GM21367 (cell line): Measurements from ENCODE around the gene DAD1.
"Not testable (repeated sequence)": the region's sequence is repeated elsewhere in the genome, so short reads cannot be mapped to it uniquely, and the experiment has no call there.

ENCODE experiments used
- ATAC-seq: cut with Tn5 transposase; IDR thresholded peaks from one replicate; pipeline ENCODE4 v1.9.1; 2021; ENCODE audit not compliant: unreplicated experiment

DAD1 gene

DNA sequence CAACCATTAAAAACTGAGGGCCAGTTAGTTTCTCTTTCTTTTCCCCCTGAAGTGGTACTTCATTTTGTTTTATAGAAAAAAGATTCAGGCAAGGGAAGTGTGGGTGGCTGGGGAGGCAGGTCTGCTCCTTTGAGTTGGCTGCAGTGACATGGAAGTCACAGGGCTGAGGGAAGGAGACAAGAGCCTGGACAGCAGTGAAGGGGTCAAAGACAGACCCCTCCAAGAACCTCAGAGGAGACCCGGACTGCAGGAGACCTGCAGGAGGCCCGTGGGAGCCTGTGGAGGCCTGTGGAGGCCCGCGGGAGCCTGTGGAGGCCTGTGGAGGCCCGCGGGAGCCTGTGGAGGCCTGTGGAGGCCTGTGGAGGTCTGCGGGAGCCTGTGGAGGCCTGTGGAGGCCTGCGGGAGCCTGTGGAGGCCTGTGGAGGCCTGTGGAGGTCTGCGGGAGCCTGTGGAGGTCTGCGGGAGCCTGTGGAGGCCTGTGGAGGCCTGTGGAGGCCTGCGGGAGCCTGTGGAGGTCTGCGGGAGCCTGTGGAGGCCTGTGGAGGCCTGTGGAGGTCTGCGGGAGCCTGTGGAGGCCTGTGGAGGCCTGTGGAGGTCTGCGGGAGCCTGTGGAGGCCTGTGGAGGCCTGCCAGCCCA is 35.0 kb downstream of the DAD1 start:
- not testable (repeated sequence) for ATAC-seq

DNA sequence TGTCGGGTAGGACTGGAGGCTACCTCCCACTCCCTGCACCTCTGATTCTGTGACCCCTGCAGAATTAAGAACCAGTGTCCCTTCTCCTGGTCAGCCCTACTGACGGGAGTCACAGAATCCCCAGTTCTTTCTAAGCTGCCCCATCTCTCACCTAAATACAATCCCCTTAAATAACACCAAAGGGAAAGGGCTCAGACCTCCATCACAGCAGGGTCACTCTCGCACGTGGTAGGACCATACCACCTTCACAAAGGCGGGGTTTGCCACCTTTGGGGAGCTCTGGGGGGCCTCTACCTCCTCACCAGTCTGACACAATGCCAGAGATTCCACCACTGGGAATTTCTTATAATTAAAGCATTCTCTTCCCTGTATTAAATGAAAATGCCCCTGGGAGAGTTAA is 35.6 kb downstream of the DAD1 start:
- no peak for ATAC-seq

DNA sequence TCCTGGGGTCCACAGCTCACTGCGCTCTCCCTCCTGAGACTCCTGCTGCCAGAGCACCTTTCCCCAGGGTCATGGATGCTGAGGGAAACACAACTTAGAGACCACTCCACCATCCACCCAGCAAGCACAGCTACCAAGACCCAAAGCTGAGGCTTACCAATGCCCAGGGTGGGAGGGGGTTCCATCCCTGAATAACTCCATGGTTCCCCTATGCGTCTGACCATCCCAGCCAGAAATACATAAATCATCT is 36.3 kb downstream of the DAD1 start:
- no peak for ATAC-seq

DNA sequence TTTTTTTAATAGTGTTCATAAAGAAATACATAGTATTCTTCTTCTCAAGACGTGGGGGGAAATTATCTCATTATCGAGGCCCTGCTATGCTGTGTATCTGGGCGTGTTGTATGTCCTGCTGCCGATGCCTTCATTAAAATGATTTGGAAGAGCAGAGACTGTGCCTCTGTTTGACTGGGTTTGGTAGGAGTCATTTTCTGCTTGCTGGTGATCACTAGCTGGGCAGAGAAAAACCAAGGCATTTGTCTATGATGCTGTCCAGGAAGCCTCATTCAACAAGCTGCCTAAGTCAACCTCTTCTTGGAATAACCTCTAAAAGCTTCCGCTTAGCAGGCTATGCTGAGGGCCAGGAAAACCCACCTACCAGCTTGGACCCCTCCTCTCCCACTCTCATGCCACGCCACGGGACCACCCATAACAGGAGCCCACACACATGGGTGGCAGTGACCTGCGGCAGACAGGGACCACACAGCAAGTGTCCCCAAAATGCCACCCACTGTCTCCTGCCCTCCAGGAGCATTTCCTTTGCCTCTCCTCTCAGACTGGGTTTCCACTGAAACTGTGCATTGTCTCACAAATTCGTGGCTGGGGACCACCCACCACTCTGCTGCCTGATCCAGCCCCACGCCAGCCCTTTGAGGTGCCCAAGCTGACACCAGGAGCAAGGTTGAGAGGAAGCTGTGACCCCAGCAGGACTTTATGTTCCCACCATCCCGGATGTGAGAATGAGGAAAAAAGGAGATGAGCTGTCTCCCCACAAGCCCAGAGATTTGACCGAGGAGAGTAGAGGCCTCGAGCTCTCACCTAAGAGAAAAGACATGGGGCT is 36.8 kb downstream of the DAD1 start:
- ATAC-seq: no peak

DNA sequence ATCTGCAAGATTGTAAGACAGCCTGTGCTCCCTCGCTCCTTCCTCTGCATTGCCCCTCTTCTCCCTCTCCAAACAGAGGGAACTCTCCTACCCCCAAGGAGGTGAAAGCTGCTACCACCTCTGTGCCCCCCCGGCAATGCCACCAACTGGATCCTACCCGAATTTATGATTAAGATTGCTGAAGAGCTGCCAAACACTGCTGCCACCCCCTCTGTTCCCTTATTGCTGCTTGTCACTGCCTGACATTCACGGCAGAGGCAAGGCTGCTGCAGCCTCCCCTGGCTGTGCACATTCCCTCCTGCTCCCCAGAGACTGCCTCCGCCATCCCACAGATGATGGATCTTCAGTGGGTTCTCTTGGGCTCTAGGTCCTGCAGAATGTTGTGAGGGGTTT is 37.4 kb downstream of the DAD1 start:
- no peak for ATAC-seq

DNA sequence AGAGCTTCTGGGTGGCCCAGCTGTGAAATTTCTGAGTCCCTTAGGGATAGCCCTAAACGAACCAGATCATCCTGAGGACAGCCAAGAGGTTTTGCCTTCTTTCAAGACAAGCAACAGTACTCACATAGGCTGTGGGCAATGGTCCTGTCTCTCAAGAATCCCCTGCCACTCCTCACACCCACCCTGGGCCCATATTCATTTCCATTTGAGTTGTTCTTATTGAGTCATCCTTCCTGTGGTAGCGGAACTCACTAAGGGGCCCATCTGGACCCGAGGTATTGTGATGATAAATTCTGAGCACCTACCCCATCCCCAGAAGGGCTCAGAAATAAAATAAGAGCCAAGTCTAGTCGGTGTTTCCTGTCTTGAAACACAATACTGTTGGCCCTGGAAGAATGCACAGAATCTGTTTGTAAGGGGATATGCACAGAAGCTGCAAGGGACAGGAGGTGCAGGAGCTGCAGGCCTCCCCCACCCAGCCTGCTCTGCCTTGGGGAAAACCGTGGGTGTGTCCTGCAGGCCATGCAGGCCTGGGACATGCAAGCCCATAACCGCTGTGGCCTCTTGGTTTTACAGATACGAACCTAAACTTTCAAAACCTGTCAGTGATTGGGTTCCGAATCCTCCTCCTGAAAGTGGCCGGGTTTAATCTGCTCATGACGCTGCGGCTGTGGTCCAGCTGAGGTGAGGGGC is 38.9 kb downstream of the DAD1 start:
- ATAC-seq: peak; percentile 40

DNA sequence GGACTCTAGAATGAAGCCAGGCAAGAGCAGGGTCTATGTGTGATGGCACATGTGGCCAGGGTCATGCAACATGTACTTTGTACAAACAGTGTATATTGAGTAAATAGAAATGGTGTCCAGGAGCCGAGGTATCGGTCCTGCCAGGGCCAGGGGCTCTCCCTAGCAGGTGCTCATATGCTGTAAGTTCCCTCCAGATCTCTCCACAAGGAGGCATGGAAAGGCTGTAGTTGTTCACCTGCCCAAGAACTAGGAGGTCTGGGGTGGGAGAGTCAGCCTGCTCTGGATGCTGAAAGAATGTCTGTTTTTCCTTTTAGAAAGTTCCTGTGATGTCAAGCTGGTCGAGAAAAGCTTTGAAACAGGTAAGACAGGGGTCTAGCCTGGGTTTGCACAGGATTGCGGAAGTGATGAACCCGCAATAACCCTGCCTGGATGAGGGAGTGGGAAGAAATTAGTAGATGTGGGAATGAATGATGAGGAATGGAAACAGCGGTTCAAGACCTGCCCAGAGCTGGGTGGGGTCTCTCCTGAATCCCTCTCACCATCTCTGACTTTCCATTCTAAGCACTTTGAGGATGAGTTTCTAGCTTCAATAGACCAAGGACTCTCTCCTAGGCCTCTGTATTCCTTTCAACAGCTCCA is 39.6 kb downstream of the DAD1 start:
- no peak for ATAC-seq

DNA sequence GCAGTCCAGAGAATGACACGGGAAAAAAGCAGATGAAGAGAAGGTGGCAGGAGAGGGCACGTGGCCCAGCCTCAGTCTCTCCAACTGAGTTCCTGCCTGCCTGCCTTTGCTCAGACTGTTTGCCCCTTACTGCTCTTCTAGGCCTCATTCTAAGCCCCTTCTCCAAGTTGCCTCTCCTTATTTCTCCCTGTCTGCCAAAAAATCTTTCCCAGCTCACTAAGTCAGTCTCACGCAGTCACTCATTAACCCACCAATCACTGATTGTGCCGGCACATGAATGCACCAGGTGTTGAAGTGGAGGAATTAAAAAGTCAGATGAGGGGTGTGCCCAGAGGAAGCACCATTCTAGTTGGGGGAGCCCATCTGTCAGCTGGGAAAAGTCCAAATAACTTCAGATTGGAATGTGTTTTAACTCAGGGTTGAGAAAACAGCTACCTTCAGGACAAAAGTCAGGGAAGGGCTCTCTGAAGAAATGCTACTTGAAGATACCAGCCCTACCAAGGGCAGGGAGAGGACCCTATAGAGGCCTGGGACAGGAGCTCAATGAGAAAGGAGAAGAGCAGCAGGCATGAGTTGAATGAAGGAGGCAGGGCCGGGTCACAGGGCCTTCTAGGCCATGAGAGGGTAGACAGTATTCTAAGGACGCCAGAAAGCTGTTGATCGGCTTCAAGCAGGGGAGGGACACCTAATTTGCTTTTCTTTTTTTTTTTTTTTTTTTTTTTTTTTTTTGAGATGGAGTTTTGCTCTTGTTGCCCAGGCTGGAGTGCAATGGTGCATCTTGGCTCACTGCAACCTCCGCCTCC is 40.9 kb downstream of the DAD1 start:
- no peak for ATAC-seq

DNA sequence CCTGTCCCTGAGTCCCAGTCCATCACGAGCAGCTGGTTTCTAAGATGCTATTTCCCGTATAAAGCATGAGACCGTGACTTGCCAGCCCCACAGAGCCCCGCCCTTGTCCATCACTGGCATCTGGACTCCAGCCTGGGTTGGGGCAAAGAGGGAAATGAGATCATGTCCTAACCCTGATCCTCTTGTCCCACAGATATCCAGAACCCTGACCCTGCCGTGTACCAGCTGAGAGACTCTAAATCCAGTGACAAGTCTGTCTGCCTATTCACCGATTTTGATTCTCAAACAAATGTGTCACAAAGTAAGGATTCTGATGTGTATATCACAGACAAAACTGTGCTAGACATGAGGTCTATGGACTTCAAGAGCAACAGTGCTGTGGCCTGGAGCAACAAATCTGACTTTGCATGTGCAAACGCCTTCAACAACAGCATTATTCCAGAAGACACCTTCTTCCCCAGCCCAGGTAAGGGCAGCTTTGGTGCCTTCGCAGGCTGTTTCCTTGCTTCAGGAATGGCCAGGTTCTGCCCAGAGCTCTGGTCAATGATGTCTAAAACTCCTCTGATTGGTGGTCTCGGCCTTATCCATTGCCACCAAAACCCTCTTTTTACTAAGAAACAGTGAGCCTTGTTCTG is 41.6 kb downstream of the DAD1 start:
- no peak for ATAC-seq

DNA sequence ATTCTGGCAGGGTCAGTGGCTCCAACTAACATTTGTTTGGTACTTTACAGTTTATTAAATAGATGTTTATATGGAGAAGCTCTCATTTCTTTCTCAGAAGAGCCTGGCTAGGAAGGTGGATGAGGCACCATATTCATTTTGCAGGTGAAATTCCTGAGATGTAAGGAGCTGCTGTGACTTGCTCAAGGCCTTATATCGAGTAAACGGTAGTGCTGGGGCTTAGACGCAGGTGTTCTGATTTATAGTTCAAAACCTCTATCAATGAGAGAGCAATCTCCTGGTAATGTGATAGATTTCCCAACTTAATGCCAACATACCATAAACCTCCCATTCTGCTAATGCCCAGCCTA is 42.3 kb downstream of the DAD1 start:
- ATAC-seq: no peak

DNA sequence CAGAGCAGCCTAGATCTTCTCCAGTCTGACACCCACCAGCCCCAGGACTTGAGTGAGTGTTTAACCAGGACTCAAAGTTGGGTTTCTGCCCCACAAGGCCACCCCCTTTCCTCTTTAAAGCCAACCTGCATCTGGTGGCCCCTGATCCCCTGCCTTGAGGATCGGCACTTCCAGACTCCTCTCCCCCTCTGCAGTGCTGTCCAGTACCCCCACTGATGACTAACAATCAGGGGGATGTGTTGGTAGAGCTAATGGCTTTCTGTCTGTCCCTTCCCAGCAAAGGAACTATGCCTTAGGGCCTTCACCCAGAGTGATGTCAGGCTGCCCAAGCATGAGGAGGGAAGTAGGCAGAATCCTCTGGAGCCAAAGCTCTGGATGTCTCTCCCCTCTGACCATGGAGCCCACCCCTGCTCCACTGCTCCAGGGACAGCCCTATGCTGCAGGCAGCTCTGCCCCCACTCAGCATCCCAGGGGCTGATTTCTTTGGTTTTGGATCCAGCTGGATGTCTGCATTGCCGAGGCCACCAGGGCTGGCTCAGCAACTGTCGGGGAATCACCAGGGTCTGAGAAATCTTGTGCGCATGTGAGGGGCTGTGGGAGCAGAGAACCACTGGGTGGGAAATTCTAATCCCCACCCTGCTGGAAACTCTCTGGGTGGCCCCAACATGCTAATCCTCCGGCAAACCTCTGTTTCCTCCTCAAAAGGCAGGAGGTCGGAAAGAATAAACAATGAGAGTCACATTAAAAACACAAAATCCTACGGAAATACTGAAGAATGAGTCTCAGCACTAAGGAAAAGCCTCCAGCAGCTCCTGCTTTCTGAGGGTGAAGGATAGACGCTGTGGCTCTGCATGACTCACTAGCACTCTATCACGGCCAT is 42.9 kb downstream of the DAD1 start:
- ATAC-seq: no peak

DNA sequence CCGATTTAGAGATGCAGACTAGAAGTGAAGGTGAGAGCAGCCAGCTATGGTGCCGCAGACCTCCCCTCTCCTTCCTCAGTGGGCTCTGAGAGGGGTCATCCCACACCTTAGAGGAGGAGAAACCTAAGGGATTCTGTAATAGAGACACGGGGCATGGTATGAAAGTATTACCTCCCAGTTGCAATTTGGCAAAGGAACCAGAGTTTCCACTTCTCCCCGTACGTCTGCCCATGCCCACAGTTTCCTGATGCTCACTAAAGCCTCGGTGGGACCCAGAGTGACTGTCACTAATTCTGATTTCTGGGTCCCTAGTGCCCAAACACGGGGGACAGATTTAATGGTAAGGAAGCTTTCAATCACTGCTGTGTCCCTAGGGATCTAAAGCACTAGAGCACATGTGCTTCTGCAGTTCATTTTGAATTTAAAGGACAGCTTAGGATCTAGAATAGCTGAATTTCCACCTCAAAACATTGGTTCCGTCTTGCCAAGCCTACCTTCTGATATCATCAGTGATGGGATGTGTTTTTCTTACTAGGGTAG is 44.1 kb downstream of the DAD1 start:
- no peak for ATAC-seq

DNA sequence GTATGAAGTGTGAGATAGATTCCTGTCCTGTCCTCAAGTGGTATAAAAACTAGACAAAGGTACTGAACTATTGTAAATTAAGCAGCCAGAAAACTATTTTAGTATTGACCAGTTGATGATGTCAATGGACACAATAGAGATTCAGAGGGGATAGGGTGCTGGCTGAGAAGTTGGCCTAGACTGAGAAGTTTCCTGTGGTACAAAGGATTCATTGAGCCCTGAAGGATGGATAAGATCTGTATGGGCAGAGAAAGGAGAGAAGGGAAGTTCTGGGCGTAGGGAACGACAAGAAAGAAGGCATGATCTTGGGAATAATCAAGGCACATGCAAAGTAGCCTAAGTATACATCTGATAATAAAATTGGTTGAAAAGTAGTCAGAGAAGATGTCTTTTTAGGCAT is 44.6 kb downstream of the DAD1 start:
- no peak for ATAC-seq

DNA sequence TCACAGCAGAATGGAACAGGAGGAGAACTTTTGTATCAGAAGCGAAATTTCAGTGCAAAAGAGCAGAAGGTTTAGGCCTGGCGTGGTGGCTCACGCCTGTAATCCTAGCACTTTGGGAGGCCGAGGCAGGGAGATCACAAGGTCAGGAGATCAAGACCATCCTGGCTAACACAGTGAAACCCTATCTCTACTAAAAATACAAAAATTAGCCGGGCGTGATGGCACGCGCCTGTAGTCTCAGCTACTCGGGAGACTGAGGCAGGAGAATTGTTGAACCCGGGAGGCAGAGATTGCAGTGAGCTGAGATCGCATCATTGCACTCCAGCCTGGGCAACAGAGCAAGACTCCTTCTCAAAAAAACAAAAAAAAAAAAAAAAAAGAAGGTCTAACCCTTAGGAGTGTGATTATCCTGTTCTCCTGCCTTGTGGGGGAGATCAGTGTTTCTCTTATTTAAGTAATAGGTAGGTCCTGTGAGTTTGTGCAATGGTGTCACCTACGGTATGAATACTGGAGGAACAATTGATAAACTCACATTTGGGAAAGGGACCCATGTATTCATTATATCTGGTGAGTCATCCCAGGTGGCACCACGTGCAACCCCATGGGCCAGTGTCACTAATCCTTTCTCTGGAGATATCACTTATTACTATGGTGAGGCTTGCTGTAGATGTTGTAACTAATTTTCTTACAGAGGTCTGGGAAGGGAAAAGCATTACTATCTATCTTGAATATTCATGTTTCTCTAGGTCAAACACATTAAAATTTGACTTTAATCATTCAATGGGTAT is 45.3 kb downstream of the DAD1 start:
- not testable (repeated sequence) for ATAC-seq

DNA sequence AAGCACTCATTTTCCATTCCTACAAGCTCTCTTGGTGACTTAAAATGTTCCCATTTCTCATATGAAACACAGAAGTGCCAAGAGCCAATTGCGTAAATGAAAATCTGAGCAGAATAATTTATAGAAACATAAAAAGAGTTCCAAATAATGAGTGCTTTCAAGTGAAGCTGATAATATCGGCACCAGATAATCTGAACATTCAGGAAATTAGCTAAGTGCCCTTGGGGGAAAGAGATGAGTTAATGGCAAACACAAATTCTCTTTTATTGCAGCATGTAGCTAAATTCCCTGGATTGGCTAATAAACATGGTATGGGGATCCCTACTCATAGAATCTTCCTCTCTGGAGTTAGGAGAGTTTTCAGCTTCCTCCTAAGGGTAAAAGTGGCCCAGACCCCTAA is 46.7 kb downstream of the DAD1 start:
- no peak for ATAC-seq

DNA sequence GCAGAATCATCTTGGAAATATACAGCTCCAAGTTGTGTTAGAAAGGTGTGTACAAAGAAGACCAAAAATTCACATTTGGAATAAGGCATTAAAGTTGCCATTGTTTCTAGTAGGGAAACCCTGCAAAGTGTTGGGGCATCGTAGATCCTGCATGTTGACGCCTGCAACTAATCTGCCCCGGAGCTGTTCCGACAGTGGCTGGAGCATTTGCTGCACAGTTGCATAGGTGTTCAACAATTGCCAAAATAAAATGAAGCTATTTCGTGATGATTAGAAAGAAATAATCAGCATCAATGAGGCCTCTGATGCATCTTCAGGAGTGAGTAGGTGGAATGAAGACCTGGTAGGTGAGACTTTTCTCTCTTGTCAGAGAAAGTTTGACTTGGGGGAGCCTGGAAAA is 47.3 kb downstream of the DAD1 start:
- ATAC-seq: no peak

DNA sequence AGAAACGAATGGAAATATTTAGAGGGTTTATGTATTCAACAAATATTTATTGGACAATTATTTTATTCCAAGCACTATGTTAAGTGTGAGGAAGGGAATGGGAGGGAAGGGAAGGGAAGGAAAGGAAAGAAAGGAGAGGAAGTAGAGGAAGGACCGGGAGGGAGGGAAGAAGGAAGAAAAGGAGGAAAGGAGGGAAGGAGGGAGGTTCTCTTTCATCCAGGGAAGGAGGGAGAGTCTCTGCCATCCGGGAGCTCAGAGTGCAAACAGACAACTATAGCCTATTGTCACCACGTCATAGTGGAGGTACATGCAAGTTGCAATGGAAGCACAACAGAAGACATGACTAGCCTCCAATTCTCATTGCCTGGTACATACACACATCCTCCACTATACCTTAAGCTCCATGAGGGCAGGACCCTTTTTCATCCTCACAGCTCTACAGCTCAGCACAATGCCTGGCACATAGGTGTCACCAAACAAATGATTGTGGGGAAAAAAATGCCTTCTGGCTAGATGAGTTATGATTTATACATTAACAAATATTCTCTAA is 48.1 kb downstream of the DAD1 start:
- ATAC-seq: no peak

DNA sequence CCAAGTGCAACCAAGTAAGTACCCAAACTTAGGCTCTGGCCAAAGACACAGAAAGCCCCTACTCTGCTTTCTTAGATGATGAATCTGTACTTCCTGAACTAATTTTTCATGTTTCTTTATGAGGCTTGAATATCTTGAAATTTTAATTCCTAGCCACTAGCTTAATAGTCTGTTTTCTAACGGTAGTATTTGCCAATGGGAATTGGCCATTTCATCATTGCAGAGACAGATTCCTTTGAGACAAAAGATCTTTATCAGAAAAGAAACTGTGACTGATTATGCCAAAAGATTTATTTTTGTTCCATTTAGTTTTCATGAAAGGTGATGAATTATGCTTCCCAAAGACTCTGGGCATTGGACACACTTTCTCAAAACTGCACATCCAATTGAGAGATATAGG is 48.7 kb downstream of the DAD1 start:
- ATAC-seq: no peak
